ENCODE measurements around the gene ARHGEF12.

DNA sequence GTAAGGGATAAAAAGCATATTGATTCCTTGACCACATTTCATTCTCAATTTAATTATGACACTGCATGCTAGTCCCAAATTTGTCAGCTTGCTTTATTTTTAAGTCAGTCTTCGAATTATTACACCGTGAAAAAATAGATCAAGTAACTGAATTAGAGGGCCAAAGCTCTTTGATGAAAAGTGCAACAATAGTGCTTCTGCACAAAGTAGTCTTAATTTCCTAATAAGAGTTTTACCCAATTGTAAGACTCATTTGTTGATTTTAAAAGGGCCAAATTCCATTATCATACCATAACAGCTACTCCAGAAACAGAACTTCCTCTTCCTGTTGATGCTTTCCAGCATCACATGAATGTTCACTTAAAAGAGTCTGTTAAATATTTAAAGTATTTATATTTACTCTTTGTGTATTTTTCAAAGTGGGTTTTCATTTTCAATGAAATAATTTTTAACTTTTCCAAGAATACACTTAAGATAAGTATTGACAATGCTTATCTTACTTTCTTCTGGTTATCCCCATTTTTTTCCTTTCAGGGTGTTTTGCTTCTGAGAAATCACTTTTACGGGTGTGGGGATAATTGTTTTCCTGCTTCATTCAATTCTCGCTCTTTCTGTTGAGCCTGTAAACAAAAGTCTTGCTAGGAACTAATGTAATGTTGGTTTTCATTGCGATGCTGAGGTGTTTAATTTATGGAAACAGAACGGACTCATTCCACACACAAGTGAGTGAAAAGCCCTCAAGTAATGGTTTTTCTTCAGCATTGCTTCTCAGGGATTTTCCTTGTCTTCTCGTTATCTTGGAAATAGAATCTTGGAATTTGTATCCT, 2.1 kb downstream of the ARHGEF12 start:
- TF ChIP-seq, protein P1, sequence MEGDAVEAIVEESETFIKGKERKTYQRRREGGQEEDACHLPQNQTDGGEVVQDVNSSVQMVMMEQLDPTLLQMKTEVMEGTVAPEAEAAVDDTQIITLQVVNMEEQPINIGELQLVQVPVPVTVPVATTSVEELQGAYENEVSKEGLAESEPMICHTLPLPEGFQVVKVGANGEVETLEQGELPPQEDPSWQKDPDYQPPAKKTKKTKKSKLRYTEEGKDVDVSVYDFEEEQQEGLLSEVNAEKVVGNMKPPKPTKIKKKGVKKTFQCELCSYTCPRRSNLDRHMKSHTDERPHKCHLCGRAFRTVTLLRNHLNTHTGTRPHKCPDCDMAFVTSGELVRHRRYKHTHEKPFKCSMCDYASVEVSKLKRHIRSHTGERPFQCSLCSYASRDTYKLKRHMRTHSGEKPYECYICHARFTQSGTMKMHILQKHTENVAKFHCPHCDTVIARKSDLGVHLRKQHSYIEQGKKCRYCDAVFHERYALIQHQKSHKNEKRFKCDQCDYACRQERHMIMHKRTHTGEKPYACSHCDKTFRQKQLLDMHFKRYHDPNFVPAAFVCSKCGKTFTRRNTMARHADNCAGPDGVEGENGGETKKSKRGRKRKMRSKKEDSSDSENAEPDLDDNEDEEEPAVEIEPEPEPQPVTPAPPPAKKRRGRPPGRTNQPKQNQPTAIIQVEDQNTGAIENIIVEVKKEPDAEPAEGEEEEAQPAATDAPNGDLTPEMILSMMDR (IDR thresholded peaks at IDR 0.05), result no peak
- TF ChIP-seq EZH2 (IDR thresholded peaks at IDR 0.05; ENCODE audit: borderline replicate concordance, insufficient read depth, low read depth, low read length, poor library complexity, severe bottlenecking), result no peak
